ENCODE measurements around the gene SLC25A13.

- TF ChIP-seq, protein P1, sequence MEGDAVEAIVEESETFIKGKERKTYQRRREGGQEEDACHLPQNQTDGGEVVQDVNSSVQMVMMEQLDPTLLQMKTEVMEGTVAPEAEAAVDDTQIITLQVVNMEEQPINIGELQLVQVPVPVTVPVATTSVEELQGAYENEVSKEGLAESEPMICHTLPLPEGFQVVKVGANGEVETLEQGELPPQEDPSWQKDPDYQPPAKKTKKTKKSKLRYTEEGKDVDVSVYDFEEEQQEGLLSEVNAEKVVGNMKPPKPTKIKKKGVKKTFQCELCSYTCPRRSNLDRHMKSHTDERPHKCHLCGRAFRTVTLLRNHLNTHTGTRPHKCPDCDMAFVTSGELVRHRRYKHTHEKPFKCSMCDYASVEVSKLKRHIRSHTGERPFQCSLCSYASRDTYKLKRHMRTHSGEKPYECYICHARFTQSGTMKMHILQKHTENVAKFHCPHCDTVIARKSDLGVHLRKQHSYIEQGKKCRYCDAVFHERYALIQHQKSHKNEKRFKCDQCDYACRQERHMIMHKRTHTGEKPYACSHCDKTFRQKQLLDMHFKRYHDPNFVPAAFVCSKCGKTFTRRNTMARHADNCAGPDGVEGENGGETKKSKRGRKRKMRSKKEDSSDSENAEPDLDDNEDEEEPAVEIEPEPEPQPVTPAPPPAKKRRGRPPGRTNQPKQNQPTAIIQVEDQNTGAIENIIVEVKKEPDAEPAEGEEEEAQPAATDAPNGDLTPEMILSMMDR (IDR thresholded peaks at IDR 0.05) = no peak
- TF ChIP-seq POLR2A (IDR thresholded peaks at IDR 0.05) = no peak
These were observed 219.6 kb downstream of the SLC25A13 start for GRCh38 chr7:96102096-96102811.
